ENCODE results near the gene POLE.

The POLE gene

DNA sequence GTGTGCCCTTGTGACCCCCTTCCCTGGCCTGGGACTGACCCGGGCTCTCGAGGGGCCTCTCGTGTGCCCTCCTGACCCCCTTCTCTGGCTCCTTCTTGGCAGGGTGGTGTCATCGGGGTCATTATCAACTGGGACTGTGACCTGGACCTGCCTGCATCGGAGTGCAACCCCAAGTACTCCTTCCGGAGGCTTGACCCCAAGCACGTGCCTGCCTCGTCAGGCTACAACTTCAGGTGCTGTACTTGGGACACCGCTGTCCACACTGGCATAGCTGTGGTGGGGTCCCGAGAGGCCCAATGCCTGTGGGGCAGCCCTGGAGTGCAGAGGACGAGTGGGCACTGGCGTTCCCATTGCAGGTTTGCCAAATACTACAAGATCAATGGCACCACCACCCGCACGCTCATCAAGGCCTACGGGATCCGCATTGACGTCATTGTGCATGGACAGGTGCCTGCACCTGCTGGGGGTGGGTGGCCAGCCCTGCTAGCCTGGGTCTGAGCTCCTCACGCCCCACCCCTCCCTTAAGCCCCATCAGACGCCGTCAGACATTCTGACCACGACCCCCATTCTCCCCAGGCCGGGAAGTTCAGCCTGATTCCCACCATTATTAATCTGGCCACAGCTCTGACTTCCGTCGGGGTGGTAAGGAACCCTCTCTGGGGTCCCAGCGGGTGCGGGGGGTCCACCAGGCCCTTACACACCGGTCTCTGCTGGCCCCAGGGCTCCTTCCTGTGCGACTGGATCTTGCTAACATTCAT, 66.1 kb downstream of the POLE start:
- TF ChIP-seq, protein P1, sequence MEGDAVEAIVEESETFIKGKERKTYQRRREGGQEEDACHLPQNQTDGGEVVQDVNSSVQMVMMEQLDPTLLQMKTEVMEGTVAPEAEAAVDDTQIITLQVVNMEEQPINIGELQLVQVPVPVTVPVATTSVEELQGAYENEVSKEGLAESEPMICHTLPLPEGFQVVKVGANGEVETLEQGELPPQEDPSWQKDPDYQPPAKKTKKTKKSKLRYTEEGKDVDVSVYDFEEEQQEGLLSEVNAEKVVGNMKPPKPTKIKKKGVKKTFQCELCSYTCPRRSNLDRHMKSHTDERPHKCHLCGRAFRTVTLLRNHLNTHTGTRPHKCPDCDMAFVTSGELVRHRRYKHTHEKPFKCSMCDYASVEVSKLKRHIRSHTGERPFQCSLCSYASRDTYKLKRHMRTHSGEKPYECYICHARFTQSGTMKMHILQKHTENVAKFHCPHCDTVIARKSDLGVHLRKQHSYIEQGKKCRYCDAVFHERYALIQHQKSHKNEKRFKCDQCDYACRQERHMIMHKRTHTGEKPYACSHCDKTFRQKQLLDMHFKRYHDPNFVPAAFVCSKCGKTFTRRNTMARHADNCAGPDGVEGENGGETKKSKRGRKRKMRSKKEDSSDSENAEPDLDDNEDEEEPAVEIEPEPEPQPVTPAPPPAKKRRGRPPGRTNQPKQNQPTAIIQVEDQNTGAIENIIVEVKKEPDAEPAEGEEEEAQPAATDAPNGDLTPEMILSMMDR (IDR thresholded peaks at IDR 0.05), result no peak

DNA sequence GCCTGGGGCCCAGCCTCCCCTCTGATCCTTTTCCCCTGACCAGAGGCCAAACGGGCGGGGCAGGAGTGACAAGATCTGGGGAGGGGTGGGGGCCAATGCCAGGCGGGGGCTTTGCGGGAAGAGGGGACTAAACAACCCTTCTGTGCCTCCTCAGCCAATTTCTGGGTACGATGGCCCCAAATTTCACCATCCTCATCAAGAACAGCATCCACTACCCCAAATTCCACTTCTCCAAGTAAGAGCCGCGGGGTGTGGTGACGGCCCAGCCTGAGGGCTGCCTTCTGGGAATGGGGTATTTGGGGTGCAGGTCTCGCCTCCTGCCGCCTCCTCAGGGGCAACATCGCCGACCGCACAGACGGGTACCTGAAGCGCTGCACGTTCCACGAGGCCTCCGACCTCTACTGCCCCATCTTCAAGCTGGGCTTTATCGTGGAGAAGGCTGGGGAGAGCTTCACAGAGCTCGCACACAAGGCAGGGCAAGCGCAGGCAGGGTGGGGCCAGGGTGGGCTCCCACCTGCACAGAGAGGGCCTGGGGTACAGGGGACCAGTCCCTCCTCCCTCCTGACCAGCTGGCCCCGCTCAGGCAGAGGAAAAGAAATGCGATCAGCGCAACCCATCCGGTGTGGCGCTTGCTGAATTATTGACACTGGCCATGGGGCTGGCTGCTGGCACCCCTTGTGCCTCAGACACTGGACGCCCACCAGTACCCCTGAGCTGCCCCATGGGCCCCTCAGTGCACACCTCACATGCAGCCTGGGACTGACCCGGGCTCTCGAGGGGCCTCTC, 66.8 kb downstream of the POLE start:
- TF ChIP-seq, protein P1 (IDR thresholded peaks at IDR 0.05), result no peak

DNA sequence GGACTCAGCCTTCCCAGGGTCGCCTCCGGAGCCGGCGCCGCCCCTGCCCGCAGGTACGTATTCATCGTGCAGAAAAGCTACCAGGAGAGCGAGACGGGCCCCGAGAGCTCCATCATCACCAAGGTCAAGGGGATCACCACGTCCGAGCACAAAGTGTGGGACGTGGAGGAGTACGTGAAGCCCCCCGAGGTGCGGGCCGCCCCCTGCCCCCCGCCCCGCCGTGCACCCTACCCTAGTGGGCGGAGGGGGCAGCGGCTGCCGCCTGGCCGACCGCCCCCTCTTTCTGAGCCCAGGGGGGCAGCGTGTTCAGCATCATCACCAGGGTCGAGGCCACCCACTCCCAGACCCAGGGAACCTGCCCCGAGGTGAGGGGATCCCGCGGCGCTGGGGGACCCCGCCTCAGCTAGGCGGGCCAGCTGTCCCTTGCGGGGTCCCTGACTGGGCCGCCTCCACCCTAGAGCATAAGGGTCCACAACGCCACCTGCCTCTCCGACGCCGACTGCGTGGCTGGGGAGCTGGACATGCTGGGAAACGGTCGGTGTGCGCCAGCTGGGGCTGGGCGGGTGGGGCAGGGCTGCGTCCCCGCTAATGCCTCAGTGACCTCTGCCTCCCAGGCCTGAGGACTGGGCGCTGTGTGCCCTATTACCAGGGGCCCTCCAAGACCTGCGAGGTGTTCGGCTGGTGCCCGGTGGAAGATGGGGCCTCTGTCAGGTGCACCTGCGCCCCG, 67.6 kb downstream of the POLE start:
- TF ChIP-seq, protein P1 (IDR thresholded peaks at IDR 0.05), result no peak

DNA sequence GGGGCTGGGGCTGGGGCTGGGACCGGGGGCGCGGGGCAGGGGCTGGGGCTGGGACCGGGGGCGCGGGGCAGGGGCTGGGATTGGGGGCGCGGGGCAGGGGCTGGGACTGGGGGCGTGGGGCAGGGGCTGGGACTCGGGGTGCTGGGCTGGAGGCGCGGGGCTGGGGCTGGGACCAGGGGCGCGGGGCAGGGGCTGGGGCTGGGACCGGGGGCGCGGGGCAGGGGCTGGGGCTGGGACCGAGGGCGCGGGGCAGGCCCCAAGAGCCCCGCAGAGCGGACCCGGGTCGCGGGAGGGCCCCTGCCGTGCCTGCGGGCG, 68.1 kb downstream of the POLE start:
- TF ChIP-seq, protein P1 (IDR thresholded peaks at IDR 0.05), result no peak

DNA sequence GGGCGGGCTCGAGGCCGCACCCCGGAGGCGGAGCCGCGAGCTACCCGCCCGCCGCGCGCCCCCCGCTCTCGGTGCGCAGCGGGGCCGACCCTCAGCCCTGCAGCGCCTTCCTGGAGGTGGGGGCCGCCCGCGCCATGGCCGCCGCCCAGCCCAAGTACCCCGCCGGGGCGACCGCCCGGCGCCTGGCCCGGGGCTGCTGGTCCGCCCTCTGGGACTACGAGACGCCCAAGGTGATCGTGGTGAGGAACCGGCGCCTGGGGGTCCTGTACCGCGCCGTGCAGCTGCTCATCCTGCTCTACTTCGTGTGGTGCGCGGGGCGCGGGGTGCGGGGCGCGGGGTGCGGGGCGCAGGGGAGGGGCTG, 68.5 kb downstream of the POLE start, which contains the start of gene P2RX2:
P2RX2 (plus strand) TSS at position 94 of the 361 bp plus-strand sequence; CDS start at position 135, 41 bp downstream.
- TF ChIP-seq, protein P1 (IDR thresholded peaks at IDR 0.05), result no peak

DNA sequence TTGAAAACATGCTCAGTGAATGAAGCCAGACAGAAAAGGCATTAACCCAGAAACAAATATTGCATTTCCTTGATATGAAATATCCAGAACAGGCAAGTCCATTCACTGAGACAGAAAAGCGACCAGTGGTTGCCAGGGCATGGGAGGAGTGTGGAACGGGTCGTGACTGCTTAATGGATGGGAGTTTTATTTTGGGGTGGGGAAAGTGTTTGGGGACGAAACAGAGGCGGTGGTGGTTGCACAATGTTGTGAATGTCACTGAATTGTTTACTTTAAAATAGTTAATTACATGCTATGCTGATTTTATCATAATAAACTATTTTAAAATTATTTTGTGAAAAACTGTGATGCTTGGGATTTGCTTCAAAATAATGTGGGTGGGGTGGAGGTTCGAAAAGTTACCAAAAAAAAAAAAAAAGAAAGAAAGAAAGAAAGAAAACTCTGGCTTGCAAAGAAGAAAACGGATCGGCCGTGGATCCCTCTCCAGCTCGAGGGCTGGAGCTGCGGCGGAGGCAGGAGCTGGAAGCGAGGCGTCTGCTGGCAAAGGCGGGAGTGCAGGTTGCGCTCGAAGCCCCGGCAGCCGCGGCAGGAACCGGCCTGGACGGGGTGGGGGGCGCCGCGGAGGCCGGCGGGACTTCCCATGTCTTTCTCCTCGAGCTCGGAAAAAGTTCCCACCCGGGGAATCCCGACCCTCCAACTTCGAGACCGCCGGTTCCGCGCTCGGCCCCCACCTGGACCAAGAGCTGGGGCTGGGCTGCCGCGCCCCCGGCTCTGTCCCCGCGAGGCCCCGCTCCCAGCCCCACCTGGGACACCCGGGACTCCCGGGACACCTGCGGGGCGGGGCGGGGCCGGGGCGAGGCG, 69.1 kb downstream of the POLE start:
- TF ChIP-seq, protein P1 (IDR thresholded peaks at IDR 0.05), result no peak

Data from LNCAP (cell line).